HG03575 (cell line): ENCODE results near the gene DMAC2.
"Not testable (repeated sequence)": the region's sequence is repeated elsewhere in the genome, so short reads cannot be mapped to it uniquely, and the experiment has no call there.

Experiments used
- ATAC-seq: cut with Tn5 transposase; IDR thresholded peaks from one replicate; pipeline ENCODE4 v1.9.1; 2021; ENCODE audit not compliant: unreplicated experiment, insufficient number of reproducible peaks, low FRiP score; ENCODE audit errors: extremely low read depth

The DMAC2 gene

GRCh38 chr19:41439441-41440222 lies at the start of gene DMAC2:
Gene DMAC2 (minus strand): TSS chr19:41439912. CDS start chr19:41439899, 13 bp downstream.
- ATAC-seq, result peak; percentile 63

- ATAC-seq, result not testable (repeated sequence)
Measured at GRCh38 chr19:41486953-41487352, 47.2 kb upstream of the DMAC2 start.

- no peak for ATAC-seq
Measured at GRCh38 chr19:41484822-41485221, 45.1 kb upstream of the DMAC2 start.

- ATAC-seq, result no peak
Measured at GRCh38 chr19:41480336-41480735, 40.6 kb upstream of the DMAC2 start.

- ATAC-seq, result no peak
Measured at GRCh38 chr19:41479757-41480191, 40.1 kb upstream of the DMAC2 start.

- no peak for ATAC-seq
Measured at GRCh38 chr19:41478875-41479756, 39.4 kb upstream of the DMAC2 start.

- no peak for ATAC-seq
Measured at GRCh38 chr19:41478171-41478570, 38.5 kb upstream of the DMAC2 start.

- no peak for ATAC-seq
Measured at GRCh38 chr19:41476583-41476982, 36.9 kb upstream of the DMAC2 start.

- ATAC-seq, result not testable (repeated sequence)
Measured at GRCh38 chr19:41463257-41464256, 23.8 kb upstream of the DMAC2 start.

GRCh38 chr19:41462497-41462896 lies 22.8 kb upstream of the DMAC2 start:
- no peak for ATAC-seq

GRCh38 chr19:41457241-41457640 lies 17.5 kb upstream of the DMAC2 start:
- peak; percentile 75 for ATAC-seq

GRCh38 chr19:41456342-41456918 lies 16.7 kb upstream of the DMAC2 start:
- no peak for ATAC-seq

- no peak for ATAC-seq
Measured at GRCh38 chr19:41455936-41456335, 16.2 kb upstream of the DMAC2 start.

GRCh38 chr19:41452584-41453275 lies 13.0 kb upstream of the DMAC2 start:
- ATAC-seq, result no peak

- no peak for ATAC-seq
Measured at GRCh38 chr19:41449865-41450178, 10.1 kb upstream of the DMAC2 start.

GRCh38 chr19:41449079-41449864 lies 9.6 kb upstream of the DMAC2 start:
- no peak for ATAC-seq

- no peak for ATAC-seq
Measured at GRCh38 chr19:41447732-41448332, 8.1 kb upstream of the DMAC2 start.
